Duodenal mucosa (tissue), 2 donors: Measurements from ENCODE around the gene COG2.
"Not testable (repeated sequence)": the region's sequence is repeated elsewhere in the genome, so short reads cannot be mapped to it uniquely, and the experiment has no call there.

Experiments used
- H3K27ac ChIP-seq: one replicate; pipeline ENCODE4 v1.7.0; 2013; ENCODE audit warnings: low read depth, low read length
- H3K27me3 ChIP-seq, 2 donors: one replicate each; pipeline ENCODE4 v1.7.0; 2013; ENCODE audit warnings: low read length in 2 of 2, control low read depth in 1 of 2; ENCODE audit not compliant: insufficient read depth in 2 of 2, control insufficient read depth in 1 of 2
- H3K36me3 ChIP-seq, 2 donors: one replicate each; pipeline ENCODE4 v1.7.0; 2013; ENCODE audit warnings: low read length in 2 of 2, control low read depth in 1 of 2; ENCODE audit not compliant: insufficient read depth in 2 of 2, control insufficient read depth in 1 of 2
- H3K4me1 ChIP-seq, 2 donors: one replicate each; pipeline ENCODE4 v1.7.0; 2013; ENCODE audit warnings: low read length in 2 of 2, control low read depth in 1 of 2; ENCODE audit not compliant: insufficient read depth in 2 of 2, control insufficient read depth in 1 of 2
- H3K4me3 ChIP-seq, 2 donors: one replicate each; pipeline ENCODE4 v1.7.0; 2013; ENCODE audit warnings: low read length in 2 of 2, low read depth in 1 of 2
- H3K9ac ChIP-seq, 2 donors: one replicate each; pipeline ENCODE4 v1.7.0; 2013; ENCODE audit warnings: low read length in 2 of 2, low read depth in 1 of 2
- H3K9me3 ChIP-seq, 2 donors: one replicate each; pipeline ENCODE4 v1.7.0; 2013; ENCODE audit warnings: low read length in 2 of 2, control low read depth in 1 of 2; ENCODE audit not compliant: control insufficient read depth in 1 of 2

The COG2 gene

DNA sequence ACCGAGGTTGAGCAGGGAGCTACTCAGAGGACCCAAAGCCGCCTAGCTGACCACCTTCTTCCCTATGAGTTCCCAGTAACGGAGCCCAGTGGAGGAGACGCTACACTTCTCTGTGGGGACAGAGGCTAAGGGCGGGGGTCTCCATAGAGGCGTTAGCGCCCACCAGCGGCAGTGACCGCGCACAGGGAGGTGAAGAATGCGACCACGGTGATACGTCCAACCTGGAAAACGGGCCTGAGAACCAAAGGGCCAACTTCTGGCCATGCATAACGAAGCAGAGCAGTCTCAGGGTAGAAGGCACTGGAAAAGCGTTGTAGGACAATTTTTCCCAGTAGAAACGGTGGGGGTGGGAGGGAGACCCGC, 400 bp upstream of the COG2 start:
- Histone ChIP-seq H3K27ac (no peak overlapping the region), H3K4me1 (peaks cover 12 to 27% of the 10 kb centered on the region in 2 donors)

DNA sequence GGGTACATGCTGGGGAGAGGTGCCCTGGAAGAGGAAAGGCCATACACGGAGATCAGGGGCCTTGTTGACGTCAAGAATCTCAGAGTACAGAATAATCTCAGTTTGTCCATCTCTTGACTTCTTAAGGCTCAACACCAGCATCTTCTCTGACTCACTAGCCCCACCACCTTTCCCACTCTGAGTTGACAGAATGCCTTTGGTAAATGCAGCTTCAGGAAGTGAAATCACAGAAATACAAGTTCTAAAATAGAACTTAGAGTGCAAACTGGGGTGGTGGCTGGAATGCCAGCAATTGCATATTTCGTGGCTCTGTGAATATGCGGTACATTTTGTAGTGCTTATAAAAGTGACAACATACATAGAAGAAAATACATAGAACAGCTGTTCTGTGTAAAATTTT, 1.6 kb downstream of the COG2 start:
- Histone ChIP-seq H3K36me3 (no peaks in the 10 kb centered on the region), H3K4me1 (peaks cover 12 to 27% of the 10 kb centered on the region in 2 donors)

More for the DNA sequence above, 400 bp upstream of the COG2 start:
- Histone ChIP-seq H3K9me3 (no peaks in the 10 kb centered on the region), H3K36me3 (no peaks in the 10 kb centered on the region), H3K9ac (peak overlapping the region in 1 of 2 donors; percentile 16), H3K4me3 (peak overlapping the region; percentile 61 to 81), H3K27me3 (peaks cover 0 to 13% of the 10 kb centered on the region in 2 donors)

DNA sequence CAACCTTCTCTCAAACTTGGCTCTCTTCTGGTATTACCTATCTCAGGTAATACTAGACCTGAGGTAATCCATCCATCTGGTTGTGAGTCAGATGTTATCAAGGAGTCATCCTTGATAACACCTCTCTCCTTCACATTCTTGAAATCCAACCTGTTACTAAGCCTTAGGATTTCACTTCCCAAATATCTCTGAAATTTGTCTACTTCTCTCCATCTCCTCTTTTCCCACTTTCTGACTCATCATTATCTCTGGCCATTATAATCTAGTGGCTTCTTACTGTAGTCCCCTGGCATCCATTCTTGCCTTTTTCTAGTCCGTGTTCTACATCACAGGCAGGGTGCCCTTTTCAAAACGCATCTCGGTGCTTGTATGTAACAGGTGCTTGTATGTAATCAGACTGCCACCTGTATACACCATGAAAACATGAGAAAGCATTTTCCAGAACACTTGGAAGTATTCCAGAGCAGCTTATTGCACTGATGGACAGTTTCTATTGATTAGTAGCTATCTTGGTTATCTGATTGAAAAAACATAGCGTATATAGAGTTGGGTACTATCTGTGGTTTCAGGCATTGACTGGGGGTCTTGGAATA, 4.5 kb downstream of the COG2 start:
- H3K27ac ChIP-seq = no peak overlapping the region

More for the DNA sequence above, 1.6 kb downstream of the COG2 start:
- Histone ChIP-seq H3K9ac (peak overlapping the region in 1 of 2 donors; percentile 30), H3K27ac (no peak overlapping the region), H3K9me3 (no peaks in the 10 kb centered on the region), H3K27me3 (peaks cover 0 to 2% of the 10 kb centered on the region in 2 donors), H3K4me3 (peak overlapping the region; percentile 81 to 94)

DNA sequence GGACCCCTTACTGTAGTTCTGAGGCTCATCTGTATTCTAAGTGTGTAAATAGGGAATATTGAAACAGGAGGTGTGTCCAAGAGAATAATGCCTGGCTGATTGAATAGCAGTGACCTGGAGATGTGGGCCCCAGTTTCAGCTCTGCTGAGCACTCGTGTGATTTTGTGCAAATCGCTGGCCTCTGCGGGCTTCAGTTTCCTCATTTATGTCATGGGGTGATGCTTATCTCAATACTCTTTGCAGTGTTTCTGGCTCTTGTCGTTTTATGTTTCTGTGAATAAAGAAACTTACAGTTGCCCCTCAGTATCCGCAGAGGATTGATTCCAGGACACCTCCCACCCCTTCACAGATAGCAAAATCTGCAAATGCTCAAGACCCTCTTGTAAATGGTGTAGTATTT, 5.0 kb downstream of the COG2 start:
- Histone ChIP-seq H3K27me3 (no peaks in the 10 kb centered on the region), H3K4me3 (no peak overlapping the region), H3K9me3 (no peaks in the 10 kb centered on the region), H3K9ac (no peak overlapping the region), H3K4me1 (peaks cover 12 to 24% of the 10 kb centered on the region in 2 donors), H3K36me3 (no peaks in the 10 kb centered on the region), H3K27ac (no peak overlapping the region)

More for the DNA sequence above, 4.5 kb downstream of the COG2 start:
- H3K36me3 ChIP-seq = no peaks in the 10 kb centered on the region
- H3K27me3 ChIP-seq = no peaks in the 10 kb centered on the region
- H3K4me3 ChIP-seq = no peak overlapping the region
- H3K9me3 ChIP-seq = no peaks in the 10 kb centered on the region
- H3K9ac ChIP-seq = no peak overlapping the region
- H3K4me1 ChIP-seq = peaks cover 12 to 27% of the 10 kb centered on the region in 2 donors

DNA sequence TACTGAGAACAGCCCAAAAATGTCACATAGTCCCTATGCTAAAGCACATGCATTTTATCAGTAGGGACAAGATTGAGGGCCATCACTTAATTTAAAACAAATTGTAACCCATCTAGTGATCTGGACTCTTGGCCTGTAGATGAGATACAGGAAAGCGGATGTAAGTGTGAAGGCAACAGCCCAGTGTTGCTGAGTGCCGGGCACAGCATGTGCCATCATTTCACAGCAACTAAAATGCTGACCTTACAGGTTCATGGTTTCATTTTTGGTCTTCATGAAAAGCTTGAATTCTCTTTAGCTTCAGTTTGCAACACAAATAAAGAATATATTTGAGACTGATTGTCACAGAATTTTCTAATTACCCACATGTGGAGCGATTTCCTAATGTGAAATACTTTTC, 5.8 kb downstream of the COG2 start:
- Histone ChIP-seq H3K27ac (no peak overlapping the region), H3K4me1 (peaks cover 12 to 23% of the 10 kb centered on the region in 2 donors), H3K36me3 (no peaks in the 10 kb centered on the region), H3K9me3 (no peaks in the 10 kb centered on the region), H3K4me3 (no peak overlapping the region), H3K27me3 (no peaks in the 10 kb centered on the region), H3K9ac (no peak overlapping the region)

- H3K36me3 ChIP-seq = no peaks in the 10 kb centered on the region
Observed at GRCh38 chr1:230650300-230650699, 8.0 kb downstream of the COG2 start.

DNA sequence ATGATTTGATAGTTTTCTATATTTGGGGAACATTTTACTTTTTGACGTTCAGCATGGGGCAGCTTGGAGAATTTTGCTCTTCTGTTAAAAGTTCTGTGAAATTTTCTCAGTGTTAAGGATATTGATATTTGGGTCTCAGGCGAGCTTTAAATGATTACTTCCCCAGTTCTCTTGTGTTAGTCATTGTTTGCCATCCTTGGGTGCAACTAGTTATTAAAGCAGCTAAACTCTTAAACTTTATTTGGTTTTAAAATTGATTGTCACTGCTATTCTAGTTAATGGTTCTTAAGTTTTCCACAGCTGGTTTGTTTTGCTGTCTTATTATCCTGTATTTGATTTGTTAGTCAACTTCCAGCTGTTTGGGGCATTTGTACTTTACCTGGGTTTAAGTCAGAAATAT, 9.0 kb downstream of the COG2 start:
- H3K36me3 ChIP-seq = no peaks in the 10 kb centered on the region
- no peaks in the 10 kb centered on the region for H3K4me1 ChIP-seq
- no peak overlapping the region for H3K9ac ChIP-seq
- H3K4me3 ChIP-seq = no peak overlapping the region
- H3K27me3 ChIP-seq = no peaks in the 10 kb centered on the region
- H3K9me3 ChIP-seq = no peaks in the 10 kb centered on the region
- no peak overlapping the region for H3K27ac ChIP-seq

More at GRCh38 chr1:230650300-230650699, 8.0 kb downstream of the COG2 start:
- H3K9me3 ChIP-seq = no peaks in the 10 kb centered on the region
- no peak overlapping the region for H3K27ac ChIP-seq
- no peak overlapping the region for H3K9ac ChIP-seq
- H3K27me3 ChIP-seq = no peaks in the 10 kb centered on the region
- H3K4me3 ChIP-seq = no peak overlapping the region
- H3K4me1 ChIP-seq = peaks cover 0 to 1% of the 10 kb centered on the region in 2 donors

DNA sequence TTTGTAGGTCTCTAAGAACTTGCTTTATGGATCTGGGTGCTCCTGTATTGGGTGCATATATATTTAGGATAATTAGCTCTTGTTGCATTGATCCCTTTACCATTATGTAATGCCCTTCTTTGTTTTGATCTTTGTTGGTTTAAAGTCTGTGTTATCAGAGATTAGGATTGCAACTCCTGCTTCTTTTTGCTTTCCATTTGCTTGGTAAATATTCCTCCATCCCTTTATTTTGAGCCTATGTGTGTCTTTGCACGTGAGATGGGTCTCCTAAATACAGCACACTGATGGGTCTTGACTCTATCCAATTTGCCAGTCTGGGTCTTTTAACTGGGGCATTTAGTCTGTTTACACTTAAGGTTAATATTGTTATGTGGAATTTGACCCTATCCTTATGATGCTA, 14.4 kb downstream of the COG2 start:
- not testable (repeated sequence) for H3K9ac ChIP-seq, H3K4me3 ChIP-seq, H3K4me1 ChIP-seq, H3K27me3 ChIP-seq, H3K9me3 ChIP-seq, H3K27ac ChIP-seq
- peaks cover 3 to 21% of the 10 kb centered on the region in 2 donors for H3K36me3 ChIP-seq

GRCh38 chr1:230658103-230658502, 15.8 kb downstream of the COG2 start:
- H3K4me1 ChIP-seq, H3K4me3 ChIP-seq, H3K9ac ChIP-seq, H3K27ac ChIP-seq, H3K27me3 ChIP-seq, H3K9me3 ChIP-seq: not testable (repeated sequence)
- peaks cover 6 to 31% of the 10 kb centered on the region in 2 donors for H3K36me3 ChIP-seq

DNA sequence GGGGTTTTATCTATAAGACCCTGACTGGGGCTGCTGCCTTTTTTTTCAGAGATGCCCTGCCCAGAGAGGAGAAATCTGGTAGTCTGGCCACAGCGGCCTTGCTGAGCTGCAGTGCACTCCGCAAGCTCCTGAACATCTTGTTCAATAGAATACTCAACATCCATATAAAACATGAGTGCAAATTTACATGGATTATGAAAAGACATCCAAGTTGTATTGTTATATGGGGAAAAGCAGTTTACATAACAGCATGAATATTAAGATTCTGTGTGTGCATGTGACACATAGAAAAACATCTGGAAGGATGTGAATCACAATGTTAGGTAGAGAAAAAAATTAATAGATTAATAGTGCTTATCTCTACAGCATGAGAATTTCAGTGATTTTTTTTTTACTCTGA, 16.4 kb downstream of the COG2 start:
- no peak overlapping the region for H3K9ac ChIP-seq
- peaks cover 6 to 36% of the 10 kb centered on the region in 2 donors for H3K36me3 ChIP-seq
- no peaks in the 10 kb centered on the region for H3K9me3 ChIP-seq
- no peak overlapping the region for H3K4me3 ChIP-seq
- H3K27me3 ChIP-seq = no peaks in the 10 kb centered on the region
- no peak overlapping the region for H3K27ac ChIP-seq
- no peaks in the 10 kb centered on the region for H3K4me1 ChIP-seq
